Neural crest cell (in vitro differentiated cells): ENCODE data around the gene TRIP4. TPM values are rescaled to one million over a fixed set of nuclear protein-coding genes. Genes with fewer than 3 reads are reported as not detected.

Experiments
- DNase-seq: peaks from one replicate; pipeline ENCODE4 v3.0.0; 2021; ENCODE audit warnings: low read depth, mixed read lengths, low spot score
- H3K27ac Mint-ChIP-seq: one replicate; pipeline ENCODE4 v1.8.0; 2021; ENCODE audit warnings: mild to moderate bottlenecking, mixed read lengths; ENCODE audit not compliant: unreplicated experiment
- H3K27me3 Mint-ChIP-seq: 2 replicates; pipeline ENCODE4 v1.8.0; 2021; ENCODE audit warnings: low read depth, mild to moderate bottlenecking, mixed read lengths
- H3K36me3 Mint-ChIP-seq: 2 replicates; pipeline ENCODE4 v1.8.0; 2021; ENCODE audit warnings: low read depth, mild to moderate bottlenecking, mixed read lengths
- H3K4me1 Mint-ChIP-seq: 2 replicates; pipeline ENCODE4 v1.8.0; 2021; ENCODE audit warnings: mixed read lengths
- H3K4me3 Mint-ChIP-seq: one replicate; pipeline ENCODE4 v1.8.0; 2021; ENCODE audit warnings: mild to moderate bottlenecking, mixed read lengths
- H3K9me3 Mint-ChIP-seq: 2 replicates; pipeline ENCODE4 v1.8.0; 2021; ENCODE audit warnings: mixed read lengths
- total RNA-seq: library from RNA; stranded (reverse); gene quantifications from 2 replicates; pipeline ENCODE4 v1.2.1, GENCODE V29; 2021
- TF ChIP-seq, protein P1 (sequence below): fragments of 200-600 bp; sonication (generic); conservative IDR thresholded peaks from 2 replicates; pipeline ENCODE4 v1.5.0; 2021; ENCODE audit warnings: antibody characterized with exemption, mild to moderate bottlenecking

TRIP4 gene
- total RNA-seq, 1 donor from 2014 or later, result 20.8 TPM

DNA sequence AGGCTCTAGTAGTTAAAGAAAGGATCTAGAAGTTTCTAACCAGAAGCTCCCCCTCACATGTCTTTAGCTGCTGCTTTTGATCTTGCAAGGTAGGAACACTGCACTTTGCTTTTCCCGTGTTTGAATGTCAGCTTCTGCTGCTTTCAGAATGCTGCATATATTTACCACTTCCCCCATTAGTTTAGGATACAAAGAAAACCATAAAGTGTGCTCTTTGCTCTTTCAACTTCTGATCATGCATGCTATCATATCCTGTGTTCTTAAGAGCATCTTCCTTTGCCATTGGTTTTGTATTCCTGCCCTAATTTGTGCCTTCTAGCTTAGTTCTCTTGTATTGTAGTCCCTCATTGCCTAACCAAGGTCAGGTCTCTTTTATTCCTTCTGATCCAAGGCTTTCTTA is 116.0 kb downstream of the TRIP4 start:
- H3K9me3 Mint-ChIP-seq, result no peaks in the 10 kb centered on the region
- peaks cover 31% of the 10 kb centered on the region for H3K4me1 Mint-ChIP-seq
- H3K36me3 Mint-ChIP-seq, result peaks cover 6% of the 10 kb centered on the region
- no peak for DNase-seq
- H3K27me3 Mint-ChIP-seq, result no peaks in the 10 kb centered on the region
- no peak overlapping the region for H3K4me3 Mint-ChIP-seq
- TF ChIP-seq, protein P1, sequence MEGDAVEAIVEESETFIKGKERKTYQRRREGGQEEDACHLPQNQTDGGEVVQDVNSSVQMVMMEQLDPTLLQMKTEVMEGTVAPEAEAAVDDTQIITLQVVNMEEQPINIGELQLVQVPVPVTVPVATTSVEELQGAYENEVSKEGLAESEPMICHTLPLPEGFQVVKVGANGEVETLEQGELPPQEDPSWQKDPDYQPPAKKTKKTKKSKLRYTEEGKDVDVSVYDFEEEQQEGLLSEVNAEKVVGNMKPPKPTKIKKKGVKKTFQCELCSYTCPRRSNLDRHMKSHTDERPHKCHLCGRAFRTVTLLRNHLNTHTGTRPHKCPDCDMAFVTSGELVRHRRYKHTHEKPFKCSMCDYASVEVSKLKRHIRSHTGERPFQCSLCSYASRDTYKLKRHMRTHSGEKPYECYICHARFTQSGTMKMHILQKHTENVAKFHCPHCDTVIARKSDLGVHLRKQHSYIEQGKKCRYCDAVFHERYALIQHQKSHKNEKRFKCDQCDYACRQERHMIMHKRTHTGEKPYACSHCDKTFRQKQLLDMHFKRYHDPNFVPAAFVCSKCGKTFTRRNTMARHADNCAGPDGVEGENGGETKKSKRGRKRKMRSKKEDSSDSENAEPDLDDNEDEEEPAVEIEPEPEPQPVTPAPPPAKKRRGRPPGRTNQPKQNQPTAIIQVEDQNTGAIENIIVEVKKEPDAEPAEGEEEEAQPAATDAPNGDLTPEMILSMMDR, result no peak
- H3K27ac Mint-ChIP-seq, result no peak overlapping the region

Other genes with a start within 250 kb of the TRIP4 start
- gene SNX22, start 236.1 kb upstream of the TRIP4 start, total RNA-seq, result 12.7 and 12.9 TPM in 2 replicates
- 398 and 406 TPM in 2 replicates for gene PPIB, start 224.8 kb upstream of the TRIP4 start, total RNA-seq
- gene CSNK1G1, start 31.7 kb upstream of the TRIP4 start, total RNA-seq, result 15.5 and 16.3 TPM in 2 replicates
- 84.3 and 88.4 TPM in 2 replicates for gene PCLAF, start 6.4 kb upstream of the TRIP4 start, total RNA-seq
- 43.0 and 50.7 TPM in 2 replicates for gene ZNF609, start 72.7 kb downstream of the TRIP4 start, total RNA-seq